Gastroesophageal sphincter (tissue), 3 donors: Measurements from ENCODE around the gene PDE3A.

Experiments used
- CTCF ChIP-seq, 4 experiments: fragments of 200-600 bp in 2 of 4; fragments of 450-650 bp in 2 of 4; sonication (generic) in 1 of 4; IDR thresholded peaks; one replicate each; pipeline ENCODE4 v1.5.1; 2017 to 2019; ENCODE audit warnings: antibody characterized with exemption in 4 of 4, mild to moderate bottlenecking in 2 of 4, moderate library complexity in 2 of 4
- EP300 ChIP-seq: sonication (generic); formaldehyde crosslinking; IDR thresholded peaks from one replicate; pipeline ENCODE4 v1.6.1; 2017; ENCODE audit warnings: antibody characterized with exemption, mild to moderate bottlenecking
- POLR2A ChIP-seq, 2 donors: fragments of 450-650 bp; IDR thresholded peaks; one replicate each; pipeline ENCODE4 v1.6.1; 2017; ENCODE audit warnings: antibody characterized with exemption in 2 of 2, mild to moderate bottlenecking in 2 of 2, moderate library complexity in 1 of 2
- POLR2AphosphoS5 ChIP-seq: sonication (generic); formaldehyde crosslinking; IDR thresholded peaks from one replicate; pipeline ENCODE4 v1.6.1; 2017; ENCODE audit warnings: antibody characterized with exemption

GRCh38 chr12:20463913-20464524, 95.7 kb downstream of the PDE3A start:
- TF ChIP-seq CTCF (IDR thresholded peaks at IDR 0.05) (peak; percentile 47 to 67 (median 64)), POLR2A (IDR thresholded peaks at IDR 0.05) (no peak), POLR2AphosphoS5 (no peak), EP300 (no peak)
